ENCODE measurements around the gene C8A.

DNA sequence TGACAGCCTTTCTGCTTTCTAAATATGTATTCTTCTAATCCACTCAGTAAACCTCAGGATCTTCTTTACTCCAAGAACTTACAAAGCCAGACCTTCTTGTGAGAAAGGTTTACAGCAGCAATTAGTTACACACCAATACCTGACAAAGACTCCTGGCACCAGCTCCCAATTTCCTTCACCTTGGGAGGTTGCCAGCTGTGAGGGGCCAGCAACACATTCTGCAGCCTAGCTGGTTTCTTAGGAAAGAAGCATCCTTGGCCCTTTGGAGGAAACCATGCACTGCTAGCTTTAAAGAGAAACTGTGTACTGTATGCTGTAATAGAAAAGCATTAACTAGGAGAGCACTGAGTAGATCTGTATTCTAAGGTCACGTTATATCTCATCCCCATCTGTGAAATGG, 46.2 kb upstream of the C8A start:
- TF ChIP-seq, protein P1, sequence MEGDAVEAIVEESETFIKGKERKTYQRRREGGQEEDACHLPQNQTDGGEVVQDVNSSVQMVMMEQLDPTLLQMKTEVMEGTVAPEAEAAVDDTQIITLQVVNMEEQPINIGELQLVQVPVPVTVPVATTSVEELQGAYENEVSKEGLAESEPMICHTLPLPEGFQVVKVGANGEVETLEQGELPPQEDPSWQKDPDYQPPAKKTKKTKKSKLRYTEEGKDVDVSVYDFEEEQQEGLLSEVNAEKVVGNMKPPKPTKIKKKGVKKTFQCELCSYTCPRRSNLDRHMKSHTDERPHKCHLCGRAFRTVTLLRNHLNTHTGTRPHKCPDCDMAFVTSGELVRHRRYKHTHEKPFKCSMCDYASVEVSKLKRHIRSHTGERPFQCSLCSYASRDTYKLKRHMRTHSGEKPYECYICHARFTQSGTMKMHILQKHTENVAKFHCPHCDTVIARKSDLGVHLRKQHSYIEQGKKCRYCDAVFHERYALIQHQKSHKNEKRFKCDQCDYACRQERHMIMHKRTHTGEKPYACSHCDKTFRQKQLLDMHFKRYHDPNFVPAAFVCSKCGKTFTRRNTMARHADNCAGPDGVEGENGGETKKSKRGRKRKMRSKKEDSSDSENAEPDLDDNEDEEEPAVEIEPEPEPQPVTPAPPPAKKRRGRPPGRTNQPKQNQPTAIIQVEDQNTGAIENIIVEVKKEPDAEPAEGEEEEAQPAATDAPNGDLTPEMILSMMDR (IDR thresholded peaks at IDR 0.05; ENCODE audit: low read depth, low read length, missing input control): no peak
- TF ChIP-seq YY1 (IDR thresholded peaks at IDR 0.05) (no peak), RXRA (IDR thresholded peaks at IDR 0.05) (no peak), JUND (IDR thresholded peaks at IDR 0.05) (no peak), RAD21 (IDR thresholded peaks at IDR 0.05) (no peak), SP1 (IDR thresholded peaks at IDR 0.05) (no peak), TAF1 (conservative IDR thresholded peaks at IDR 0.05) (no peak), EGR1 (IDR thresholded peaks at IDR 0.05; ENCODE audit: low read depth in 2 of 2) (no peak)
- TF ChIP-seq, protein P2, sequence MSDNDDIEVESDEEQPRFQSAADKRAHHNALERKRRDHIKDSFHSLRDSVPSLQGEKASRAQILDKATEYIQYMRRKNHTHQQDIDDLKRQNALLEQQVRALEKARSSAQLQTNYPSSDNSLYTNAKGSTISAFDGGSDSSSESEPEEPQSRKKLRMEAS (IDR thresholded peaks at IDR 0.05): no peak
- TF ChIP-seq, protein P3, sequence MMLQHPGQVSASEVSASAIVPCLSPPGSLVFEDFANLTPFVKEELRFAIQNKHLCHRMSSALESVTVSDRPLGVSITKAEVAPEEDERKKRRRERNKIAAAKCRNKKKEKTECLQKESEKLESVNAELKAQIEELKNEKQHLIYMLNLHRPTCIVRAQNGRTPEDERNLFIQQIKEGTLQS (IDR thresholded peaks at IDR 0.05): no peak
- TF ChIP-seq, protein P4, sequence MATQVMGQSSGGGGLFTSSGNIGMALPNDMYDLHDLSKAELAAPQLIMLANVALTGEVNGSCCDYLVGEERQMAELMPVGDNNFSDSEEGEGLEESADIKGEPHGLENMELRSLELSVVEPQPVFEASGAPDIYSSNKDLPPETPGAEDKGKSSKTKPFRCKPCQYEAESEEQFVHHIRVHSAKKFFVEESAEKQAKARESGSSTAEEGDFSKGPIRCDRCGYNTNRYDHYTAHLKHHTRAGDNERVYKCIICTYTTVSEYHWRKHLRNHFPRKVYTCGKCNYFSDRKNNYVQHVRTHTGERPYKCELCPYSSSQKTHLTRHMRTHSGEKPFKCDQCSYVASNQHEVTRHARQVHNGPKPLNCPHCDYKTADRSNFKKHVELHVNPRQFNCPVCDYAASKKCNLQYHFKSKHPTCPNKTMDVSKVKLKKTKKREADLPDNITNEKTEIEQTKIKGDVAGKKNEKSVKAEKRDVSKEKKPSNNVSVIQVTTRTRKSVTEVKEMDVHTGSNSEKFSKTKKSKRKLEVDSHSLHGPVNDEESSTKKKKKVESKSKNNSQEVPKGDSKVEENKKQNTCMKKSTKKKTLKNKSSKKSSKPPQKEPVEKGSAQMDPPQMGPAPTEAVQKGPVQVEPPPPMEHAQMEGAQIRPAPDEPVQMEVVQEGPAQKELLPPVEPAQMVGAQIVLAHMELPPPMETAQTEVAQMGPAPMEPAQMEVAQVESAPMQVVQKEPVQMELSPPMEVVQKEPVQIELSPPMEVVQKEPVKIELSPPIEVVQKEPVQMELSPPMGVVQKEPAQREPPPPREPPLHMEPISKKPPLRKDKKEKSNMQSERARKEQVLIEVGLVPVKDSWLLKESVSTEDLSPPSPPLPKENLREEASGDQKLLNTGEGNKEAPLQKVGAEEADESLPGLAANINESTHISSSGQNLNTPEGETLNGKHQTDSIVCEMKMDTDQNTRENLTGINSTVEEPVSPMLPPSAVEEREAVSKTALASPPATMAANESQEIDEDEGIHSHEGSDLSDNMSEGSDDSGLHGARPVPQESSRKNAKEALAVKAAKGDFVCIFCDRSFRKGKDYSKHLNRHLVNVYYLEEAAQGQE (IDR thresholded peaks at IDR 0.05): no peak
- TF ChIP-seq, protein P5, sequence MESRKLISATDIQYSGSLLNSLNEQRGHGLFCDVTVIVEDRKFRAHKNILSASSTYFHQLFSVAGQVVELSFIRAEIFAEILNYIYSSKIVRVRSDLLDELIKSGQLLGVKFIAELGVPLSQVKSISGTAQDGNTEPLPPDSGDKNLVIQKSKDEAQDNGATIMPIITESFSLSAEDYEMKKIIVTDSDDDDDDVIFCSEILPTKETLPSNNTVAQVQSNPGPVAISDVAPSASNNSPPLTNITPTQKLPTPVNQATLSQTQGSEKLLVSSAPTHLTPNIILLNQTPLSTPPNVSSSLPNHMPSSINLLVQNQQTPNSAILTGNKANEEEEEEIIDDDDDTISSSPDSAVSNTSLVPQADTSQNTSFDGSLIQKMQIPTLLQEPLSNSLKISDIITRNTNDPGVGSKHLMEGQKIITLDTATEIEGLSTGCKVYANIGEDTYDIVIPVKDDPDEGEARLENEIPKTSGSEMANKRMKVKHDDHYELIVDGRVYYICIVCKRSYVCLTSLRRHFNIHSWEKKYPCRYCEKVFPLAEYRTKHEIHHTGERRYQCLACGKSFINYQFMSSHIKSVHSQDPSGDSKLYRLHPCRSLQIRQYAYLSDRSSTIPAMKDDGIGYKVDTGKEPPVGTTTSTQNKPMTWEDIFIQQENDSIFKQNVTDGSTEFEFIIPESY (IDR thresholded peaks at IDR 0.05): no peak
